ENCODE measurements around the gene PEX6.

PEX6 gene

GRCh38 chr6:42915732-42916131 lies 63.2 kb downstream of the PEX6 start, which contains the start of gene PTCRA:
Gene PTCRA (plus strand): TSS chr6:42916053. CDS start chr6:42916070, 17 bp downstream.
- no peak within 1 kb of the TSS for H2BK15ac ChIP-seq (replicated peaks; ENCODE audit: low read depth)
- no peaks in the 10 kb centered on the region for H3K36me3 ChIP-seq (ENCODE audit: control insufficient read depth, insufficient read depth, low read length)
- no peak within 1 kb of the TSS for H3K56ac ChIP-seq (ENCODE audit: low read length)
- H3K4me2 ChIP-seq (ENCODE audit: low read length): no peak within 1 kb of the TSS
- H3K79me1 ChIP-seq (ENCODE audit: low read length): no peaks in the 10 kb centered on the region
- no peak for DNase-seq
- no peak within 1 kb of the TSS for H4K8ac ChIP-seq (ENCODE audit: low read depth, low read length)
- no peaks in the 10 kb centered on the region for H3K4me1 ChIP-seq (ENCODE audit: control insufficient read depth, low read depth, low read length)
- H2BK120ac ChIP-seq (ENCODE audit: low read depth, low read length): no peak within 1 kb of the TSS
- no peak within 1 kb of the TSS for H3K4ac ChIP-seq (ENCODE audit: low read depth, low read length)
- H3K9ac ChIP-seq (ENCODE audit: low read length): no peak within 1 kb of the TSS
- no peak within 1 kb of the TSS for H4K5ac ChIP-seq (ENCODE audit: low read length)
- H3K79me2 ChIP-seq (ENCODE audit: control insufficient read depth, insufficient read depth, low read length): no peaks in the 10 kb centered on the region
- H3K23ac ChIP-seq (ENCODE audit: low read length): no peak within 1 kb of the TSS
- no peak within 1 kb of the TSS for H3K27ac ChIP-seq (ENCODE audit: low read depth, low read length)
- no peak within 1 kb of the TSS for H3K18ac ChIP-seq (ENCODE audit: low read length)
- no peak within 1 kb of the TSS for H3K4me3 ChIP-seq (ENCODE audit: low read length)
- H3K27me3 ChIP-seq (ENCODE audit: insufficient read depth, low read length, poor library complexity): no peaks in the 10 kb centered on the region
- H2BK5ac ChIP-seq (ENCODE audit: low read length): no peak within 1 kb of the TSS
- H2AK5ac ChIP-seq (ENCODE audit: low read length): no peak within 1 kb of the TSS
- WGBS (ENCODE audit: extremely low coverage, insufficient coverage, low lambda C conversion rate): no CpG with 5 or more reads among the region's 10 CpGs

- no peak overlapping the region for H2BK15ac ChIP-seq (replicated peaks; ENCODE audit: low read depth)
- no CpG with 5 or more reads among the region's 4 CpGs for WGBS (ENCODE audit: extremely low coverage, insufficient coverage, low lambda C conversion rate)
Measured at GRCh38 chr6:42914546-42914945, 64.4 kb downstream of the PEX6 start.

More at GRCh38 chr6:42914546-42914945, 64.4 kb downstream of the PEX6 start:
- Histone ChIP-seq H3K4me2 (ENCODE audit: low read length) (no peak overlapping the region), H4K5ac (ENCODE audit: low read length) (no peak overlapping the region), H3K27me3 (ENCODE audit: insufficient read depth, low read length, poor library complexity) (no peaks in the 10 kb centered on the region), H3K4me3 (ENCODE audit: low read length) (no peak overlapping the region), H4K8ac (ENCODE audit: low read depth, low read length) (no peak overlapping the region), H2AK5ac (ENCODE audit: low read length) (no peak overlapping the region), H3K79me1 (ENCODE audit: low read length) (no peaks in the 10 kb centered on the region), H3K23ac (ENCODE audit: low read length) (no peak overlapping the region), H3K79me2 (ENCODE audit: control insufficient read depth, insufficient read depth, low read length) (no peaks in the 10 kb centered on the region), H3K9ac (ENCODE audit: low read length) (no peak overlapping the region), H3K4ac (ENCODE audit: low read depth, low read length) (no peak overlapping the region), H2BK120ac (ENCODE audit: low read depth, low read length) (no peak overlapping the region), H3K4me1 (ENCODE audit: control insufficient read depth, low read depth, low read length) (no peaks in the 10 kb centered on the region), H3K18ac (ENCODE audit: low read length) (no peak overlapping the region), H2BK5ac (ENCODE audit: low read length) (no peak overlapping the region), H3K36me3 (ENCODE audit: control insufficient read depth, insufficient read depth, low read length) (no peaks in the 10 kb centered on the region), H3K56ac (ENCODE audit: low read length) (no peak overlapping the region), H3K27ac (ENCODE audit: low read depth, low read length) (no peak overlapping the region)
- no peak for DNase-seq
